ENCODE measurements around the gene PTBP2.
A peak's percentile ranks its signal among the peaks of the same experiment; 100 is the strongest.

PTBP2 gene

GRCh38 chr1:96730574-96731298 is 9.2 kb downstream of the PTBP2 start:
- H3K4me3 ChIP-seq (ENCODE audit: low read depth, low read length), result no peak overlapping the region
- TF ChIP-seq CTCF (IDR thresholded peaks at IDR 0.05; ENCODE audit: low read depth, low read length) (no peak), MYC (IDR thresholded peaks at IDR 0.05; ENCODE audit: low read depth, low read length) (no peak)
- peak; percentile 22 for DNase-seq (ENCODE audit: low read depth)

GRCh38 chr1:96741335-96741734 is 19.8 kb downstream of the PTBP2 start:
- no peak overlapping the region for H3K4me3 ChIP-seq (ENCODE audit: low read depth, low read length)
- DNase-seq (ENCODE audit: low read depth), result no peak

GRCh38 chr1:96746440-96747420 is 25.1 kb downstream of the PTBP2 start:
- no peak for DNase-seq (ENCODE audit: low read depth)
- TF ChIP-seq MAX (IDR thresholded peaks at IDR 0.05; ENCODE audit: low read depth, low read length), result no peak
- H3K4me3 ChIP-seq (ENCODE audit: low read depth, low read length), result no peak overlapping the region

More at GRCh38 chr1:96741335-96741734, 19.8 kb downstream of the PTBP2 start:
- no peak for TF ChIP-seq MAX (IDR thresholded peaks at IDR 0.05; ENCODE audit: low read depth, low read length)
- TF ChIP-seq CTCF (IDR thresholded peaks at IDR 0.05; ENCODE audit: low read depth, low read length), result no peak

- no peak for DNase-seq (ENCODE audit: low read depth)
- TF ChIP-seq MYC (IDR thresholded peaks at IDR 0.05; ENCODE audit: low read depth, low read length), result no peak
- no peak overlapping the region for H3K4me3 ChIP-seq (ENCODE audit: low read depth, low read length)
These were observed 26.0 kb downstream of the PTBP2 start for GRCh38 chr1:96747565-96747964.

GRCh38 chr1:96748078-96748477 is 26.5 kb downstream of the PTBP2 start:
- H3K4me3 ChIP-seq (ENCODE audit: low read depth, low read length), result no peak overlapping the region
- TF ChIP-seq MAX (IDR thresholded peaks at IDR 0.05; ENCODE audit: low read depth, low read length), result no peak
- no peak for TF ChIP-seq MYC (IDR thresholded peaks at IDR 0.05; ENCODE audit: low read depth, low read length)
- TF ChIP-seq POLR2A (IDR thresholded peaks at IDR 0.05; ENCODE audit: extremely low read depth, insufficient read length), result no peak
- TF ChIP-seq CTCF (IDR thresholded peaks at IDR 0.05; ENCODE audit: low read depth, low read length), result no peak
- no peak for DNase-seq (ENCODE audit: low read depth)

GRCh38 chr1:96749618-96750017 is 28.0 kb downstream of the PTBP2 start:
- no peak for DNase-seq (ENCODE audit: low read depth)

More at GRCh38 chr1:96749618-96750017, 28.0 kb downstream of the PTBP2 start:
- TF ChIP-seq CTCF (IDR thresholded peaks at IDR 0.05; ENCODE audit: low read depth, low read length) (no peak), POLR2A (IDR thresholded peaks at IDR 0.05; ENCODE audit: extremely low read depth, insufficient read length) (no peak), MYC (IDR thresholded peaks at IDR 0.05; ENCODE audit: low read depth, low read length) (no peak), MAX (IDR thresholded peaks at IDR 0.05; ENCODE audit: low read depth, low read length) (no peak)
- H3K4me3 ChIP-seq (ENCODE audit: low read depth, low read length), result no peak overlapping the region

Data from NB4 (cell line).